Endothelial cell of hepatic sinusoid (primary cell): Measurements from ENCODE around the gene CLEC16A.

Experiments used
- in situ Hi-C: cut with HindIII; loops from 2 replicates; pipeline ENCODE4 v1.10.0; 2017; ENCODE audit warnings: low sequenced_read_pairs

The CLEC16A gene

DNA sequence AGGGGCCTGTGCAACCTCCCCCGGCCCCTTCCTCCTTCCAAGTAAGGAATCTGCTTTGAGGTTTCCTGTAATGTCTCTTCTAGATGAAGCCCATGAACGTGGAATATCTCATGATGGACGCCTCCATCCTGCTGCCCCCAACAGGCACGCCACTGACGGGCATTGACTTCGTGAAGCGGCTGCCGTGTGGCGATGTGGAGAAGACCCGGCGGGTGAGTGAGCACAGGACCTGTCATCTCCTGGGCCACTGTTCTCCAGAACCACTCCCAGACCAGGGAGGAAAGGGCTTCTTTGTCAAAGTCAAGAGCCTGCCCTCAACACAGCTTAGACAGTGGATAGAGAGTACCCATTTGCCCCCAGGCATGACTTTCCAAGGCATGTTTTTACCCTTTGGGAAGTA lies 107.1 kb downstream of the CLEC16A start:
- in situ Hi-C loops = loop anchor here (5.0 kb wide), 1 partner anchor 99 kb away; no protein-coding TSS in a partner anchor

DNA sequence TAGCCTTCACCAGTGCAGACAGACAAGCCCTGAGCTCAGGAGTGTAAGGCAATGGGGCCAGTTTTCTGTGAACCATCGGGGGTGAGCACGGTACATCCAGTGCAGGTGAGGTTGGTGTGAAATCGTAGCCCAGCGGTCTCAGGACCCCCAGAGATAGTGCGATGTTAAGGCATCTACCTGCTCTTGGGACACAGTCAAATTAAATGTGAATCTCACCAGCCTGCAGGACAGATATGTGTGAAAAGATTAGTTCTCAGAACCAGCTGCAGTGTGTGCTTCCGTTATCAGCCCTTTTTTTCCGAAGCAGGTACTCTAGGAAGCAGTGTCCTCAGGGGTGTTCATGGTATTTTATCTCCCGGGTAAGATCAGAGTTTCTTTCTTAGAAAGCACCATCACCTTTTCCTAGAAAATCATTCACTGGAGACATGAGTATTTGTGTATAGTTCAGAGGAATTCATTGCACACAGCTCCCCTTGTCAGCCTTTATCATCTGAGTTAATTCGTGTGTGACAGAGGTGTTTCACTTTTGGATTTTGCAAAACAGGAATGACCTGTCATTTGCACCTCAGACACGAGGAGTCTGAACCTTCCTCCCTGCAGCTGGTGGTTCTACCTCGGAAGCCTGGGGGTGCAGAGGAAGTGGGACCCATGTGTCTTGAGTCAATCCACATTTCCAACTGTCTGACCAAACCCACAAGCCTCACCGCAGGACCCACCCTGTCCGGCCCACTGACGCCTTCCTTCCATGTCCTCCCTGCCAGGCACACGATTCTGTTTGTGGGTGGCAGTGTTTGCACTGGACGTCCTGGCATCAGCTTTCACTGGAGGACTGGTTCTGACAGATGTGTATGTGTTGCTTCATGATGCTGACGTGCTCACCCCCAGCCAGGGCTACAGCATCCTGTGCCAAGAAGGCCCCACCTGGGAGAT lies 107.8 kb downstream of the CLEC16A start:
- in situ Hi-C loops = loop anchor here (5.0 kb wide), 1 partner anchor 100 kb away; no protein-coding TSS in a partner anchor

DNA sequence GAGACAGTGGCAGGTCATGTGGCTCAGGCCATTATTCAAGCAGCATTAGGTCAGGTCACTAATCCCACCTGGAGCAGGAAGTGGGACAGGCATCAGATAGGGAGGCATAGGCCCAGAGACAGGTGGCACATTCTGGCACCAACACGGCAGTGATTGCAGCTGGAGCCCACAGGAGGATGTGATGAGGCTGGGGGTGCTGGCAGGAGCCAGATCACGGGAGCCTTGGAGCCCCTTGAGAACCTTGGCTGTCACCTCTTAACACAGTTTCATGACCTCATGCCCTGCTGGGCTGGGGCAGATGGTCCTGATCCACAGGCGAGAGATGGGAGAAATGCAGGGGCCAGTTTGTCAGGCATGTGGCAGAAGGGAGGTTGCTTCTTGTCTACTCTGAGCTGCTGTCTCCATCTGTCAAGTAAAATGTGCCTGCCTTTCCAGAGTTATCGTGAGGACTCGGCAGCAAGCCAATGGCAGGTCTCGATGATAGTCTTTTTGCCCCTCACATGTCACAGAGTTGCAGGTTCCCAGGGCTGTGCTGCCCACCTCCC lies 109.6 kb downstream of the CLEC16A start:
- in situ Hi-C loops = loop anchor here (5.0 kb wide), 1 partner anchor 102 kb away; no protein-coding TSS in a partner anchor

DNA sequence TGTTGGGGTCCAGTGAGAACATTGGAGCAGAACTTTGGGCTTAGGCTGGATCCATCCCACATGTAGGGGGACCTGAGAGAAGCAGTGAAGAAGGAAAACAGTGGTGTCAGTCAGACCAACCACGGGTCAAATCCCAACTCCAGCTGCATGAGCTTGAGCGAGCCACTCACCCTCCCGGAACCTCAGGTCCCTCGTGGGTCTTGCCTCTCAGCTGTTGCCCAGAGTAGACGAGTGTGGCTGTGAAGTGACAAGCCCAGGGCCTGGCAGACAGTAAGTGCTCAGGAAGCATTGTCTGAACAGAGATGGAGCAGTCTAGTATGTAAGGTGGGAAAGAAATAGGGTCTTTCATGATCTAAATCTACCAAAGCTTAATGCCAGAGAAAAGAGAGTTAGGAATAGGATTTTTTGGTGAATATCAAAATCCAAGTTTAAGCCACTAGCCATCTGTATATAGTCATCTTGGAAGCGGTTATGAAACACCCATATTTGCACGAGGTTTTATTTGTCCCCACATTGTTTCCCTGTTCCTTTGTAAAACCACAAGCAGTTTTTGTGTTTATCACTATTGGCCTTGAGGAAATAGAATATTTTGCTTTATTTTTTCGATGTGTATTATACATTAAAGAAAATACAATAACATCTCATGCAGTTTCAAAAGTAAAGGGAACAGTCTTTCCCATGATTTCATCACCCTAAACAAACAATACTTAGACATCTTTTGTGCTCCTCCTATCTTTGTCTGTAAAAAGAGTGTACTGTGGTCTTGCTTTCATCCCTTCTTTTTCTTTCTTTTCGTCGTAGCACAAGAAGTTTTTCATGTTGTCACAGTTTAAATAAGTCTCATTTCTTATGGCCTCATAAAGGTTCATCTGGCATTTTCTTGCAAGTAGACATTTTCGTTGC lies 112.0 kb downstream of the CLEC16A start:
- in situ Hi-C loops = no loop called here

DNA sequence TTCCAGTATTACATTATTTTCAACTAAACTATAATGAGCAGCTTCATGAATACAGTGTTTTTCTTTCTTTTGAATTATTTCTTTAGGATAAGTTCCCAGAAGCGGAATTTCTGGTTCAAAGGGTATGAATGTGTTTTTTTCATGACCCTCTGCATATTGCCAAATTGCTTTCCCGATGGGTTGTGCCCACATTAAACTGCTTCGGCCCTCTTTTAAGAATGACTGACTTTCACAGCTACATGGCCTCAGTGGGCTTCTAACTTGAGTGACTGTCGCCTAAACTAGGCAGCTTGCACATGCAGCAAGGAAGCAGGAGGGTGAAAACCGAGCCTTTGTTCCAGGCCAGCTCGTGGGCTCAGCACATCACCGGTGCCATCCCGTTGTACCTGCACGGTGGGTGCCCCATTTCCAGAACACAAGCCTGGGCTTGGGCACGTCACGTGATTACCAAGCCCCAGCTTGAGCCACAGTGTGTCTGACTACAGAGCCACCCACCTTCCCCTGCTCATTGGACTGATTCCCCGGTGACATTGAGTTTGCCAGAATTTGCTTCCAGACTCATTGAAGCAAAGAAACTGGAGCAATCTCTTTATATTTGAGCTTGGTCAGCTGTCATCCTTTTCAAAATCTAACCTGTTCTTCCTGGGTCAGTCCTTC lies 112.8 kb downstream of the CLEC16A start:
- in situ Hi-C loops = no loop called here

DNA sequence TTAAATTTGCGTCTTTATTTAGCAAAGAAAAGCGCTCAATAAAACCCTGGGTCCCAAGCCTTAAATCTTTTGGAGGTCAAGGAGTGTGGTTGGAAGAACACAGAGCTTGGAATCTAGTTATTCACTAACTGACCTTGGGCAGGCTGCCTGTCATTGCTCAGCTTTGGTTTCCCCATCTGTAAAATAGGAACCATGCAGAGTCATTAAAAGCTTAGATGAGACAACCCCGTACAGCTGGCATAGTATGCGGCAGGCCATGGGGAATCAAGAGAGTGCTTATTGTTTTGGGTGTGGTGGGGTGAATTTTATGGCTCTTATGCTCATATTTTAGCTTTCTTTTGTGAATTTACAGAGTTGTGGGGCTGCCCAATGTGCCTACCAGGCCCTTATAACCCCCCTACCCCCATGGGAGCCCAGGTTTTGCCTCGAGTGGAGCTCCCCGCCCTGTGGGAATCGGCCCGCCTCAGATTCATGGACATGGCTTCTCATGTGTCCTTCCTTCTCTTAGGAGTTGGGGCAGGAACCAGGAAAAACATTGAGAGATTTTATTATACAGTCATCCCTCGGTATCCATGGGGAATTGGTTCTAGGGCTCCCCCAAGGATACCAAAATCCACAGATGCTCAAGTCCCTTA lies 113.5 kb downstream of the CLEC16A start:
- in situ Hi-C loops = no loop called here

DNA sequence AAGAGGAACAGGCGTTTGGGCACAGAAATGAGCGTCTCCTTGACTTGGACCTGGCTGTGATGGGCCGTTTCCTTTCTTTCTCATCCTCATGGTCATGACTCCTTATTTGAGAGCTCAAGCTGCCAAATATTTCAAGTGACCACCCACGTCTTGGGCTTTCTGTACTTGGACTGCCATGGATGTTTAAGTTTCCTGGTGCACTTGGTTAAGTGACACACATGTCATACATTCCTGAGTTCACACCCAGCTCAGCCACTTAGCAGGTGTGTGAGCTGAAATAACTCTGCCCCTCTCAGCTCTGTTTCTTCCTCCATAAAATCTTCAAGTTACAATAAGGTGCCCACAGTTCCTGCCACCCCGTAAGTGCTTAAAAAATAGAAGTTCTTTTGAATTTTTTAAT lies 114.5 kb downstream of the CLEC16A start:
- in situ Hi-C loops = no loop called here

DNA sequence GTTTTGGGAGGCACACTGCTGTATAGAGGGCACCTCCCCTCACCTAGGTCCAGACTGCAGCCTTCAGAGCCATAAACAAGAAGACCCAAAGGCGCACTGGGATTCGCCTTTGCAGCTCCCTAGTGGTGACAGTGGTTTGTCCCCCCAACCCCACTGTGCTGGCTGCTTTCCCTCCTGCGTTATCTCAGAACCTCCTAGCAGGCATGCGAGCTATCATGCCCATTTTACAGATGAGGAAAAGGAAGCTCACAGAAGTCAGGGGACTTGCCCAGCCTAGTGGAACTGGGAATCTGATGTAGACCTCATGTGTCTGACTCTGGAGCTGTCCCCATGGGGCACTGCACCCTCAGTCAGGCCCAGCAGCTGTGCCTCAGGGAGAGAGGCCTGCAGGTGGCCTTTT lies 115.2 kb downstream of the CLEC16A start:
- in situ Hi-C loops = no loop called here

DNA sequence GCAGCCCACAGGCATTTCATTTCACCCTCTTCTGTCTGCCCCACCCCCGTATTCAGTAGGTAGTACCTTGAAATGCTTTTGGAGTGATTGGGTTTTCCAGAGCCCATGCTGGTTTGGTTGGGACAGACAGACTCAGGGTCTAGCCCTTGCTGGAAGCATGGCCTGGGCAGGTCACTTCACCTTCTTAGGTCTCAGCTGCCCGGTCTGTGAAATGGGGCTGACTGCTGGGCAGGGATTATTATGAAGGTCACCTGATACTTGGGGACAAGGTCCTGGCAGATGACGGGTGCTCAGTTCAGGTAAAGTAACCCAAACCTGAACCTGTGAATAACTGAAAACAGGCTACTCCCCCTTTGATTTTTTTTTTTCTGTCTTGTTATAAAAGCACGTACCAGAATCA lies 116.0 kb downstream of the CLEC16A start:
- in situ Hi-C loops = no loop called here

DNA sequence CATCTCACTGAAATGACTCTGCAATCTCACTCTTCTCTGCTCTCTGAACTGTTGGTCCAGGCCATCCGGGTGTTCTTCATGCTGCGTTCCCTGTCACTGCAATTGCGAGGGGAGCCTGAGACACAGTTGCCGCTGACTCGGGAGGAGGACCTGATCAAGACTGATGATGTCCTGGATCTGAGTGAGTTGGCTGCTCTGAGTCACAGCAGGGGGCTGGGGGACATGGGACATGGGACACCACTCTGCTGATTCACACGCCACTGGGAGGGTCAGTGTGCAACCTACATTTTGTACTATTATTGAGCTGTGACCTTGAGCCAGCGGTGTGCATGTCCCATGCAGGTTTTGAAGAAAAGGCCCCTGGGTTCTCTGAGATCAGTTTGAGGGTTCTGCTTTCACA lies 116.5 kb downstream of the CLEC16A start:
- in situ Hi-C loops = no loop called here

DNA sequence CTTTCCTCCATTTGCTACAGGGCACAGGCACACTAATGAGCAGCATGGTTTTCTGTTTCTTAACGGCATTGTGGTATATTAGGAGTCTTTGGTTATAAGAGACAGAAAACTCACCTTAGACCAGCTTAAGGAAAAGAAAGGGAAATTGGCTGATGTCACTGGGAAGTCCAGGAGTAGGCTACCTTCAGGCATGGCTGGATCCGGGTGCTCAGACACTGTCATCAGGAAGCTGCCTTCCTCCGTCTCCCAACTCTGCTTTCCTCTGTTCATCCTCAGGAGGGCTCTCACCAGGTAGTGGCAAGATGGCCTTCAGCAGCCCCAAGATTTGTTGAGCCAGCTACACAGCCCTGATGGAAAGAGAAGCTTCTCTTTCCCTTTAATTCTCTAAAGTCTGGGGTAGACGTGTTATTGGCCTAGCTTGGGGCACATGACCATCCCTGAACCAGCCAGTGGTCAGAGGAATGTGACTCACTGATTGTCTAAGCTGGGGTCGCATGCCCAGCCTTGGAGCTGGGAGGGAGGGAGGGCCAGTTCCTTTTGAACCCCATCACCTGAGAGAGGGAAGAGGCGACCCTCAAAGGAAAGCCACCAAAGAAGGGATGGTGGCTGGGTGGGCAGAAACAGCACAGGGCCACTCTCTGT lies 117.4 kb downstream of the CLEC16A start:
- in situ Hi-C loops = no loop called here

DNA sequence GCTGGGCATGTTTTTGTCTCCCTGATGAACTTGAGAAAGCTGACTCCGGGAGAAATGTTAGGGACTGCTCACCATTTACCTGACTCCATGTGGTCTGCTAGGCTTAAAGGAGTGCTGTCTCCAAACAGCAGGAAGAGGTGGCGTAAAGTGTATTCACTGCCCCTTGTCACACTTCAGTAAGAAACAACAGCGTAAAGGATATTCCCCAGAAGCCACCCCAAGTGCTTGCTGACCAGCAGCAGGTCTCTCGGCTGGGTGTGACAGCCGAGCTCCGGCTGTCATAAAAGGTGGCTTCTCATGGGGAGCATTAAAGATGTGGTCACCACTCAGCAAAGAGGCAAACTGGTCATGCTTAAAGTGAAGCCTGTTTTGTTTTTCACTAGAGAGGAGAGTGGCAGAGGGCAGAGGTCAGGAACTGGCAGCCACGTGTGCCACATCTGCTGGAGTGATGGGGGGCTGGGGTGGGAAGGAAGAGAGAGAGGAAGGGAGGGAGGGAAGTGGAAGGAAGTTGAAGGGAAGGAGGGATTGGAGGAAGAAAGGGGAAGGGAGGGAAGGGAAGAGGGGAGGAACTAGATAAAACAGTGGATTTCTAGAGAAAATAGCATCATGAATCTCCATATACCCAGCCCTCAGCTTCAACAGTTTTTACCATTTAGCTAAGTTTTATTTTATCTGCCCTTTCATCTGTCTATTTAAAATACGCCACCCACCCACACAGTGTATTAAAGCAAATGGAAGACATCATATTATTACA lies 119.3 kb downstream of the CLEC16A start:
- in situ Hi-C loops = no loop called here

DNA sequence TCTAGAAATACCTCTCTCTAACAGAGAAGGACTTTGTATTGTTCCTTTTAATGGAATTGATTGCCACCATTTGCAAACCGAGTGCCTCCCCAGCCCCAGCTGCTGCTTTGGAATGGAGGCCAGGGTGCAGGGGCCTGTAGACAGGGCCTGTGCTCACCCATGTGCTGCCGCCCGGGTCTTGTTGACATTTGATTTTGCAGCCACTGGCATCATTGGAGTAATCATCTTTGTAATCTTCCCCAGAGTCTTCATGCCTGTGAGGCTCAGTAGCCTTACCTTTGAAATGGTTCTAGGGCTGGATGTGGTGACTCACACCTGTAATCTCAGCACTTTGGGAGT lies 119.8 kb downstream of the CLEC16A start:
- in situ Hi-C loops = no loop called here

DNA sequence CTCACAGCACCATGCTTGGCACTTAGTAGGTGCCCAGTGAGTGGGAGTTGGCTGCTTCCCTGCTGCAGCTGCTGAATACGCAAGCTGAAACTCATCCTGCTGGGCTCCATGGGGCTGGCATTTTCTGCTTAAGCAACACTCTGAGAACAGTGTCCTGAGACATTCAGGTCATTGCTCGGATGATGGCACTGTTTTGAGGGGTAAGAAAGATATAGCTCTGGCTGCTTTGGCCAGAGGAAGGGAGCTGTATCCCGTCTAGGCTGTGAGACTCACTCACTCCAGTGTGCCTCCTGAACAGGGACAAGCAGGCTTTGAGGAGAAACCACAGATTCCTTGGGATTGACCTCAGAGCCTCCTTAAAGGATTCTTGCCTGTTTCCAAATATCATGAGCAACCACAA lies 120.5 kb downstream of the CLEC16A start:
- in situ Hi-C loops = loop anchor here (5.0 kb wide), 1 partner anchor 48 kb away; no protein-coding TSS in a partner anchor

DNA sequence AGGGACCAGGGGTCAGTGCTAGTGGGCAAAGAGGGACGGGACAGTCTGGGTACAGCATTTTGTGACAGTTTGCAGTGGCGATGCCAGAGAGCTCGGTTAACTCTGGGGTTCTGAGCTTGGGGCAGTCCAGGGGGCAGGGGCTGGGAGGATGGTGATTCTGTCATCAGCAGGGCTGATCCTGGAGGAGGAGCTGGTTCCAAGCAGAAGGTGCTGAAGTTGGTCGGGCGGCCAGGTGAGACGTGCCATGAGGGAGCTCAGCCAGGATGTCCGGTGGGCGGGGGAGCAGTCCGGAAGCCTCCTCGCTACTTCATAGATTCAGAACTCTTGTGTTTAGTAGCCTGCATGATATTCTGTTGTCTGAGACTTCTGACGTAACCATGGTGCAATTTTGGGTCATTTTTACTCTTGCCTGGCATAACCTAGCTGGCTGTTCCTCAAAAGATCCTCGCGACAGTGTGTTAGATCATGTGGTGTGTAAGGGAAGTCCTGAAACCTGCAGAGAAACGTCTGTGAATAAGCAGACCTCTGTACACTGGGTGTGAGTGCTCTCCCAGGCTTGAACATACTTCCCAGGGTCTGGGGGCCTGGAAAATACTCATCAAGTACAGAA lies 122.0 kb downstream of the CLEC16A start:
- in situ Hi-C loops = loop anchor here (5.0 kb wide), 1 partner anchor 49 kb away; no protein-coding TSS in a partner anchor

DNA sequence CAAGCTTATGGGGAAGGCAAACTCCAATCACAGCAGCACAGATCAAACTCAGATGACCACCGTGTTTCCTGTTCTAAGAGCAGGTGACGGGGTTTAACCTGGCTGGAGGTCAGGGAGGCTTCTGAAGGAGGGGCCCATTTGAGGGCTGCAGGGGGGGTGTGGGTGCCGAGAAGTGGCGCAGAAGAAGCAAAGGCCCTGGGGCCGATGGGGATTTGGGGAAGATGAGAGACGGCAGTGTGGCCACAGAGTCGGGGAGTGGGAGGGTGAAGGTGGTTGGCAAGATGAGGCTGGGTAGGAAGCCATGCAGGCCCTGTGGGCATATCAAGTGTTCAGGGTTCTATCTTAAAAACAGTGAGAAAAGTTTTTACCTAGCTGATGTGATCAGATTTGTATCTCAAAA lies 122.9 kb downstream of the CLEC16A start:
- in situ Hi-C loops = loop anchor here (5.0 kb wide), 1 partner anchor 50 kb away; no protein-coding TSS in a partner anchor

DNA sequence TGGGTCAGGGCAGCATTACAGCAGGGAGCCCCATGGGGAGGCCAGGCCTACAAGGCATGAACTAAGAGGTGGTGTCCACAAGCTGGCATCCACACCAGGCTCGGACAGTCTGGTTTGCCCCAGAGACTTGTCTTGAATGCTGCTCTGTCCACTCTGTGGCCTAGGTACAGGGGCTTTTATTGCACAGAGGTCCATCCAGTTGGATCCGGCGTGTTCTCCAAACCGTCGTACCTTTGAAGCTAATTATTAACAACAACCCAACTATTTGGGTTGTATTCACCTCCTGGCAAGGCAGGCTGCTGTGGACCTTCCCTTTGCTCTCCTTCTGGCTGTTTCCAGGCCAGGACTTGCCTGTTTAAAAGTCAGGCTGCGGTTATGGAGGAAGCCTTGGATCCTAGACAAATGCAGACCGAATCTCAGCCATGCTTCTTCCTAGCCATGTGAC lies 123.4 kb downstream of the CLEC16A start:
- in situ Hi-C loops = loop anchor here (5.0 kb wide), 1 partner anchor 50 kb away; no protein-coding TSS in a partner anchor

DNA sequence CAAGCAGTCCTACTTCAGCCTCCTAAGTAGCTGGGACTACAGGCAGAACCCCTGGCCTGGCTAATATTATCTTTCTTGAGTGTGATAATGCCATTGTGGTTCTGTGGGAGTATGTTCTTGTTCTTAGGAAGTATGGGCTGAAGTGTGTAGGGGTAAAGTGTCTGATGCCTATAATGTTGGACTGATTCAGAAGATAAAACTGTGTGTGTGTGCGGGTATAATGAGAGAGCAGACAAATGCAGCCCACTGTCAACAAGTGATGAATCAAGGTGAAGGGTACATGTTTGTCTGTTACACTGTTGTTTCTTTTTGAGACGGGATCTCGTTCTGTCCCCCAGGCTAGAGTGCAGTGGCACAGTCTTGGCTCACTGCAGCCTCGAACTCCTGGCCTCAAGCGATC lies 127.5 kb downstream of the CLEC16A start:
- in situ Hi-C loops = no loop called here
